HG03558 (cell line): ENCODE data around the gene PRSS27.
"Not testable (repeated sequence)": the region's sequence is repeated elsewhere in the genome, so short reads cannot be mapped to it uniquely, and the experiment has no call there.

Source experiments
- ATAC-seq: cut with Tn5 transposase; IDR thresholded peaks from one replicate; pipeline ENCODE4 v1.9.1; 2021; ENCODE audit warnings: moderate number of reproducible peaks; ENCODE audit not compliant: unreplicated experiment; ENCODE audit errors: extremely low read depth

The PRSS27 gene

DNA sequence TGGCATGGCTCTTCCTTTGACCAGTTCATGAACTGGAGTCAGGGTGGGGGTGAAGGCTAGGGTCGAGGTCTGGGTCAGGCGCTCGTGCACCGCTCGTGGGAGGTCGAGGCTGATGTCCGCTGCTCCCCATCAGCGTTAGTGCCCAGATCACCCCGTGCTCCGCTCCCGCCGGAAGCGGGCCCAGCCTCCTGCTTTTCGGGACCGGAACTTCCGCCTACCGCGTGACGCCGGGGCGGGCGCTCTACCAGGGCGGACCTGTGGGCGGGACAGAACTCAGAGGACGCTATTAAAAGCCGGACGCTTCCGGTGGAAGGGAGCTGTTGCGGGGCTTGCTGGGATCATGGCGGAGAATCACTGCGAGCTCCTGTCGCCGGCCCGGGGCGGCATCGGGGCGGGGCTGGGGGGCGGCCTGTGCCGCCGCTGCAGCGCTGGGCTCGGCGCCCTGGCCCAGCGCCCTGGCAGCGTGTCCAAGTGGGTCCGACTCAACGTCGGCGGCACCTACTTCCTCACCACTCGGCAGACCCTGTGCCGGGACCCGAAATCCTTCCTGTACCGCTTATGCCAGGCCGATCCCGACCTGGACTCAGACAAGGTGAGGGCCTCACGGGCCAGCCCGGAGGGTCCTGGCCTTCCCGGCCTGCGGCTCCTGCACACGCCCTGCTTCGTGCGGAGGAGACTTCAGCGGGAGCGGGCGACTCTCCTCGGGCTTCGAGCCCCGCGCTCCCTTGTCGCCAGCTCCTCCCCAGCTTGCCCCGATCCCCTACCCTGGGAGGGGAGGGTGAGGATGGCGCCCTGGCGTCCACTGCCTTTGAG lies 37.6 kb downstream of the PRSS27 start, which contains the start of gene KCTD5:
KCTD5 (plus strand) TSS at position 315 of the 813 bp plus-strand sequence; CDS start at position 341, 26 bp downstream.
- peak; percentile 41 for ATAC-seq

DNA sequence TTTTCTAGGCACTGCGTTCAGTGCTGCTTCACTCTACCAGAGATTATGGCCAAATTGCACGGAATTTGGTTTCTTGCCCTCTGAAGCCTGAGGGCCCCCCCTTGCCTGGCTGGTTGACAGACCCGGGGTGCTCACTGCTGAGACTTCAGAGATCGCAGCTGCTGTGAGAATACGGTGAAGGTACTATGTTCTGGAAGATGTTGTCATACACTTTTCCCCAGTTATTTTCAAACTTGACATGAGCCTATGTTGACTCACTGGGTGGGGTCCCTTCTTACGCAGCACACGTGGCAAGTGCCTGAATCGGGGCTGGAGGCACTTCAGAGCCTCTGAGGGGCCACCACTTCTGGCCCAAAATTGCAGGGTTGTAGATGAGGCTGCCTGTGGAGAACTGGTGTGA lies 39.7 kb downstream of the PRSS27 start:
- ATAC-seq = not testable (repeated sequence)

DNA sequence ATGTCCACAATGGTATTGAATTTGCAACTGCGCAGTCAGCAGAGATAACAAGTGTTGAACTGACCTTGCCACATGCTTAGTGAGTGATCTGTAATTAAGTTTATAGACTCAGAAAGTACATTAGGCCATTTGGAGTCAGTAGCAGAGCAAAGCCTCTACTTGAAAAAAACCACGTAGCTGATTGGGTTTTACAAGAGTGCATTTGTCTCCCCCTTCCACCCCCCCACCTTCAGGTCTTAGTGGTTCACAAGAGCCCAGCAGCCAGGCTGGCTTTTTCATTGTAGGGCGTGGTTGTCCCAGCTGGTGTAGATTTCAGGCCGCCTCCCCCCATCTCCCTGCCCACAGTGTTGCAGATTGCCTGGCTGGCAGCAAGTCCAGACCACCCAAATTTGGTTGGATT lies 40.1 kb downstream of the PRSS27 start:
- ATAC-seq = not testable (repeated sequence)

DNA sequence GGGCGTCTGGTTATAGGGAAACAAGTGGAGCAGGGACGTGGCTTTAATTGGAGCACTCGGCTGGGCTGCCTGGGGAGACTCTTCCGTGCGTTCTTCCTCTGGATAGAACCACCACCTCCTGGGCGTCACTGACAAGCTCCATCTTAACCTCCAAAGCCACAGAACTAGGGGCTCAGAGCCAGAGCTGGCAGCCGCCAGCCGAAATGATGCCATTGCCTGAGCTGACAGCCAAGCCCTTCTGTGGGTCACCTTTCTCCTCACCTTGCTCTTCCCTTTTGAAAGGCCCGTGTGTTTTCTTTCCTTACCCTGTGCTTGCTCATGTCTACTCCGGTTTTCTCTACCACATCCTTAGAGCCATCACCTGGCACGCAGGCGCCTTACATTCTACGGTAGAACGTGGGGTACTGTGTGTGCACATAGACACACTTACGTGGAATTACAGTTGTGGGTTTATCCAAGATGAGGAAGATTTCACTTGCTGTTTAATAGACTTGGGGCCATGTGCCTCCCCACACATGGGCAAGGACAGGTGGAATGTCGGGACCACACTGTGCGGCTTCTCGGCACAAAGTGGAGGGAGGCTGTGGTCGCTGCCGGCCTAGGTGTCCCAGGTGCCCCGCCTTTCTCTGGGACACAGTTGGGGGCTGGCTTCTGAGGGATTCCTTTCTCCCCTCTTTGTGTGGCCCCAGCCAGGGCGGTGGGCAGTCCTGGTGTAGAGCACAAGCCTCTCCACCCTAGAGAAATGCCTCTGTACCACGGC lies 41.6 kb downstream of the PRSS27 start:
- ATAC-seq = not testable (repeated sequence)

DNA sequence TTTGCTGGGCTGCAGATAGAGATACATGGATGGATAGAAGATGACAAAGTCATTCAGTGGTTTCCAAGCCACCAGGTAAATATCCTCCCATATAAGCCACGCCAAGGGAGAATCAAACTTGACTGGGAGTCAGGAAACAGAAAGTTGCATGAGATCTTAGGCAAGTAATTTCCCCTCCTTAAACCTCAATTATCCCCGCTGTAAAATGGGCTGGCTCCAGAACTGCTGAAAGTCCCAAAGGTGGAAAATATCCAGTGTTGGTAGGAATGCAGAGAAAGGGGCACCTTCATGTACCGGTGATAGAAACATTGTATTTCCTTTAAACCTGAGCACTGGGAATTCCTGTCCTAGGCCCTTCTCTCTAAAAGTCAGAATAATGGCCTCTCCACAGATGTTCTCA lies 43.1 kb downstream of the PRSS27 start:
- not testable (repeated sequence) for ATAC-seq

DNA sequence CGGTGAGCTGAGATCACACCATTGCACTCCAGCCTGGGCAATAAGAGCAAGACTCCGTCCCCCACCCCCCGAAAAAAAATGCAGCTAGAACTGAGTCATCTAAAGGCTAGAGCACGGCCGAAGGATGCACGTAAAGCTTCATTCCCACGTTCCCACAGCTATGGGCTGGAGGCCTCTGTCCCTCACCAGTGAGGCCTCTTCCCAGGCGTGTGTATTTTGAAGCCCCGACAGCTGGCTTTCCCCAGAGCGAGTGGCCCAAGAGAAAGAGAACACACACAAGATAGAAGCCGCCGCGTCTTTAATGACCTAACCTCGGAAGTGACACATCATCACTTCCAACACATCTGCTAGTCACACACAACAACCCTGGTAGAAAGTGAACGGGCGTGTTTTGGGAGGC lies 44.3 kb downstream of the PRSS27 start:
- ATAC-seq = no peak

DNA sequence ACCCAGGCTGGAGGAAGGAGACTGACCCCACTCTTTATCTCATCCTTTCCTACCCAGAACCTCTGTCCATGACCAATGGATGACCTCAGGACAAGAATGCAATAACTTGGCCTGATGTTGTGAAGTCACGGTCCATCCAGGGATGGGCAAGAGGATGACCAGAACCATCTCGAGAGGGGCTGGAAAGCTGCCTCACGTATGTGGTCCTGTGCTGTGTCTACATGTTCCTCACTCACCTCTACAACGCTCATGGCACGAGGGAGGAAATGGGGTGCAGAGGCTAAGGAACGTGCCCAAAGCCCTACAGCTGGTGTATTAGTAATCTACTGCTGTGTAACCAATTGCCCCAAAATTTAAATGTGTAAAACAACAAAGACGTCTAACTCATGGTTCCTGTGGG lies 45.0 kb downstream of the PRSS27 start:
- no peak for ATAC-seq

DNA sequence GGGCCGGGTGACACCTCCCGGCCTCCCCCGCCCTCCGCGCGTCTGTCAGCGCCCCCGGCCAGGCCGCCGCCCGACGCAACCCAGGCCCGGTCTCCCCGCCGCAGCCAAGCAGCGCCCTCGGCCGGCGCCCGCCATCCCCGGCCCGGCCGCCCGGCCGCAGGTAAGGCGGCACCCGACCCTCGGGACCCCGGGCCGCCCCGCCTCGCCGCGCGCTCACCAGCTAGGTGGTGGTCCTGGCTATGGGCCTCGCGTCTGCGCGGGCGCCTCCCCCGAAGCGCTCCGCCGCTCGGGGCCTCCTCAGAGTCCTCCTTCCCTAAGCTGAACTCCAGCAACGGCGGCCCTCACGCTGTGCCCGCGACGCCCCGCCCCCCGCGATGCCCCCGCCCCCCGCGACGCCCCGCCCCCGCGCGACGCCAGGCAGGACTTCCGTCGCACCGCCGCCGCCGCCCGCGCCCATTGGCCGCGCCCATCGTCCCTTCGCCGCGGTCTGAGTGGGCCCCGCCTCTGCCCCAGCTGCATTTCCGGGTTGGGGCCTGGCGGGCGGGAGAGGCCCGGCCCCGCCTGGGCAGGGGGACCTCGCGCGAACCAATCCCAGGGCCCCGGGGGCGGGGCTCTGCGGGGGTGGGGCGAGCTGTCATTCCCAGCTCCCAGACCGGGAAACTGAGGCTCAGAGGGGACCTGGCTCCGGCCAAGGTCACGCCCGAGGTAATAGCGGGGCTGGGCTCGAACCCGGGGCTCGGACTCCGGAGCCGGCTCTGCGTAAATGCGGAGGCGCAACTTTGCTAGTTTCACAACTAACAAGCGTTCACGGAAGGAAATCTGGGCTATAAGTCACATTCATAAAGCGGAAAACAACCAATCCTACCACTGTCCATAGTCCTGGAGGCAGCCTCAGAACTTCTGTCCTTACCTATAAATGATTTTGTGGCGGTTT lies 46.7 kb downstream of the PRSS27 start:
- peak; percentile 64 for ATAC-seq

DNA sequence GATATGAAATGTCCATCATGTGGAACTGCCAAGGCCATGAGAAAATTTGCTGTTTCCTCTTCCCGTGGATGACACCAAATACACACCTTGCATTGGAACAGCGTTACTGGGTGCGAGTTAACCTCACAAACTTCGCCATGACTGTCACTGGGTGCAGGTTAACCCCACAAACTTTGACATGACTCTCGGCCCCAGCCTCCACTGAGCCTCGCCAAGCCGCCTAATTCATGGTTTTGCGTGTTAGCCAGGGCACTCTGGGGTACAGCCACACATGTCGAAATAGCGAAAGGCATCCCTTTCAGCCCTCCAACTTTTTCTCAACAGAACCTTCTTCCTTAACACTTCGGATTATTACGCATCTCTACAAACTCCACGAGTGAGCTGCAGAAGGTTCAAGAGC lies 48.3 kb downstream of the PRSS27 start:
- no peak for ATAC-seq

DNA sequence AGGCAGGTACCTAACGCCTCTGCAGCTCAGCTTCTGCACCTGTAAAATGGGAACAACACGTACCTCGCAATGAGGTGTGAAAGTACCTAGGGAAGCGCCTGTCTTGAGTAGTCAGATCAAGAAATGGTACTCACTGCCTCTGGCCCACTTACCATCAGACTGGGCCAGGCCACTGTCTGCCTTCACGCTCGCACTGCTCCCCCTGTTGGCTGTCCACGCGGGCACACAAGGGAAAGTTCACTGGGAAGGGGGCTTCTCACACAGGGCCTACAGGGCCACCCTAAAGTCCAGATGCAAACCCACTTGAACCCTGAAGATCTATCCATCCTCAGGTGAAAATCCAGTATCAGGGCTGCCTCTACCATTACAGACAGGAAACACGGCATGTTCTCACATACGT lies 48.8 kb downstream of the PRSS27 start:
- not testable (repeated sequence) for ATAC-seq

DNA sequence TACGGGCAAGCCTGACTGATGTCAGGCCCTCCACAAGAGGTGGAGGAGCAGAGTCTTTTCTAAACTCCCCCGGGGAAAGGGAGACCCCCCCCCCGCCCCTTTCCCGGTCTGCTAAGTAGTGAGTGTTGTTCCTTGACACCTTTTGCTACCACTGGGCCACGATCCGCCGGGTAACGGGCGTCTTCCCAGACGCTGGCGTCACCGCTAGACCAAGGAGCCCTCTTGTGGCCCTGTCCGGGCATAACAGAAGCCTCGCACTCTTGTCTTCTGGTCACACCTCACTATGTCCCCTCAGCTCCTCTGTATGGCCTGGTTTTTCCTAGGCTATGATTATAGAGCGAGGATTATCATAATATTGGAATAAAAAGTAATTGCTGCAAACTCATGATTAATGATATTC lies 50.0 kb downstream of the PRSS27 start:
- not testable (repeated sequence) for ATAC-seq

DNA sequence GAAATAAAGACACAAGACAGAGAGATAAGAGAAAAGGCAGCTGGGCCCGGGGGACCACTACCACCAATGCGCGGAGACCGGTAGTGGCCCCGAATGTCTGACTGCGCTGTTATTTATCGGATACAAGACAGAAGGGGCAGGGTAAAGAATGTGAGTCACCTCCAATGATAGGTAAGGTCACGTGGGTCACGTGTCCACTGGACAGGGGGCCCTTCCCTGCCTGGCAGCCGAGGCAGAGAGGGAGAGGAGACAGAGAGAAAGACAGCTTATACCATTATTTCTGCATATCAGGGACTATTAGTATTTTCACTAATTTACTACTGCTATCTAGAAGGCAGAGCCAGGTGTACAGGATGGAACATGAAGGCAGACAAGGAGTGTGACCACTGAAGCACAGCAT lies 50.4 kb downstream of the PRSS27 start:
- not testable (repeated sequence) for ATAC-seq

DNA sequence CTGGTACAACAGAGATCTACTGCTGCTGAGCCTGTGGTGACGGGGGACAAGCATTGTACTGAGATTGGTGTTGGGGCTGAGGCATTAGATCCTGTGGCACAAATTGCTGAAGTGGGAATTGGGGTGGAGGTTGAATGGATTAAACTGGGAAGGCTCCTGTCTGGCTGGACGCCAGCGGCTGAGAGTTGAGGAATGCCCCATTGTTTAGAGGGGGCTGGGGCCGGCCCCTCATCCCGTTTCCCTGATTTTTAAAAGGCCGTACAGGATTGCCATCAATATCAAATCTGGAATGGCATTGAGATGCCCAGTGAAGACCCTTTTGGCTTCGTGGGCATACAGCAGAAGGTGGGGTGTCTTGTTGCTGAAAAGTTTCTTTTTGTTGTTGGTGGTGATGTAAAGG lies 53.4 kb downstream of the PRSS27 start:
- not testable (repeated sequence) for ATAC-seq

DNA sequence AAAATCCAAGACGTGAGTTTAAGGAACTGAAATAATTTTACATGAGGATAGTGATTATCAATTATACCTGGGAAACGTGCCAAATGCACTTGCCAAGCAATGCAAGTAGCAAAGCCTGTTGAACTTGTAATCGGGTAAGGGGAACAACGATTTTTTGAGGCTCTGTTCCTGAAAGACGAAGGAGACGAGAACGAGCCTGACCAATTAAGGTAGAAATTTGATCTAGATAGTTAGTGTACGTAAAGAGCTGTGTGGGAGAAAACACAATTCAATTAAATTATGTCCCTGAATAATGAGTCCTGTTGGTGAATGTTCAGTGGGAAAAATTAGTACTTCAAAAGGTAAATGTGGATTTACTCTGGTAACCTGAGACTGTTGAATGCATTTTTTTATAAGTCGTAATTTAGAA lies 55.4 kb downstream of the PRSS27 start:
- ATAC-seq = no peak

DNA sequence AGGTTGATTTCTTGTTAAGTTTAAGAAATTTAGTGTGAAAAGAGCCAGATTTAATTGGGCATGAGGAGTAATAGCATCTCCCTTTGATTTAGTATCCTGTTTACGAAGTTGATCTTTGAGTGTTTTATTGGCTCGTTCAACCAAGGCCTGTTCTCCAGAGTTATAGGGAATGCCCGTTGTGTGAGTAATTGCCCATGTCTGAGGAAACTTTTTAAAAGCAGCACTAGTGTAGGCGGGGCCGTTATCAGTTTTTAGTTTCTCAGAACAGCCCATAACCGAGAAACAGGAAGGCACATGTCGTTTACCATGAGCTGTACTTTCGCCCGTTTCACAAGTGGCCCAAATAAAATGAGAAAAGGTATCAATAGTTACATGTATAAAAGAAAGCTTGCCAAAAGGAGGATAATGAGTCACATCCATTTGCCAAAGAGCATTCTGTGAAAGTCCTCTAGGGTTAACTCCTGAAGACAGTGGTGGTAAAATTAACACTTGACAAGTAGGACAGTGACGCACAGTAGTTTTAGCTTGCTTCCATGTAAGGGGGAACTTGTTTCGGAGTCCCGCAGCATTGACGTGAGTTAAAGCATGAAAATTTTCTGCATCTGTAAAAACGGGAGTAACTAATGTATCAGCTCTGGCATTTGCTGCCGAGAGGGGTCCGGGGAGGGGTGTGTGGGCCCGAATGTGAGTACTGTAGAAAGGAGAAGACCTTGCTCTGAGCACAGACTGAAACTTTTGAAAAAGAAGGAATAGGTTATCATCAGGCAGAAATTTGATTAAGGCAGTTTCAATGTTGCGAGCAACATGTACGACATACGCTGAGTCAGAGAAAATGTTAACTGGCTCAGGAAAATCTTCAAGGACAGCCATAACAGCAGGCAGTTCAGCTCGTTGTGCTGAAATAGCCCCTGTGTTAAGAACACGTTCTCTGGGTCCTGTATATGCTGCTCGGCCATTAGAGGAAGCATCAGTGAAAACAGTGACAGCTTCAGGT lies 56.2 kb downstream of the PRSS27 start:
- ATAC-seq = no peak
